SH-SY5Y (cell line): ENCODE results near the gene CACNG4.

Experiments used
- GATA2 ChIP-seq: IDR thresholded peaks from 2 replicates; pipeline ENCODE4 v1.6.1; 2011; ENCODE audit warnings: mild to moderate bottlenecking, low read depth, low read length
- GATA3 ChIP-seq: IDR thresholded peaks from 2 replicates; pipeline ENCODE4 v1.6.1; 2011; ENCODE audit warnings: low read depth, mild to moderate bottlenecking, low read length, moderate library complexity

The CACNG4 gene

GRCh38 chr17:66964930-66965800 is 658 bp downstream of the CACNG4 start:
- no peak for TF ChIP-seq GATA3
- no peak for TF ChIP-seq GATA2

DNA sequence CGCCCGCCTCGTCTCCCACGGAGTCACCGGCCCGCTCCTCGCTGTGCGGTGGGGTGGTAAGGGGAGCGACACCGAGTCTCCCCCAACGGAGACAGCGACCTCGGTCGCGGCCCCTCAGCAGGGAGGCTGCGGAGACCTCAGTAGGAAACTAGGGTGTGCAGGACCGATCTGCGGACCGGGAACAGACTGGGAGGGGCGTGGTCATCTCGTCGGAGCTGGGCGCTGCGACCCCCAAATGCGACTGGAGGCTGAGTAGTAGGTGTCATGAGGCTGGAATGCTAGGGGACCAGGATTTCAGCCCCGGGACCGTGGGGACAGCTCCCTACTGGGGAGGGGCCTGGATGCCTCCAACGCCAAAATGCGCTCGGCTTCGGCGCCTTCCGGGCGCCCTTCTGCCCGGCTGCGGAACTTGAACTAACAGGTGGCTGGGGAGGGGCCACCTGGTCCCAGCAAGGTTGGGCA is 1.3 kb downstream of the CACNG4 start:
- TF ChIP-seq GATA2, result no peak
- no peak for TF ChIP-seq GATA3

DNA sequence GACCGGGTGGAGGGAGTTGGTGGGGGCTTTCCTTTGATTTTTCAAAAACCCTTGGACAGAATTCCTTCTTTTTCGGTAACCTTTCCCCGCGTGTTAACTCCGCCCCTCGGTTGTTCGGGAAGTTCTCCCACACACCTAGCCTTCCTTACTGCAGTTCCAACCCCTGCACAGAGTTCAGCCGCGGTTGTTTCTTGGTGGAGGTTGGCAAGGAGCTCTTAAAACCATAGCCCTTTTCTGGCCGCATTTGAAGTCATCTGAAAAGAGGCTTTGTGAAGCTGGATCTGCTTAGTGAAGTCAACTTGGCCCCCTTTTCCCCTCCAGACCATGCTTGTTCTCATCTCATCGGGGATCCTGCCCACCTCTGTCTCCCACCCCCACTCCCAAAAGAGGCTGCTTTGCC is 1.8 kb downstream of the CACNG4 start:
- TF ChIP-seq GATA3, result no peak
- no peak for TF ChIP-seq GATA2

GRCh38 chr17:66966704-66967418 is 2.4 kb downstream of the CACNG4 start:
- no peak for TF ChIP-seq GATA3
- TF ChIP-seq GATA2, result no peak

DNA sequence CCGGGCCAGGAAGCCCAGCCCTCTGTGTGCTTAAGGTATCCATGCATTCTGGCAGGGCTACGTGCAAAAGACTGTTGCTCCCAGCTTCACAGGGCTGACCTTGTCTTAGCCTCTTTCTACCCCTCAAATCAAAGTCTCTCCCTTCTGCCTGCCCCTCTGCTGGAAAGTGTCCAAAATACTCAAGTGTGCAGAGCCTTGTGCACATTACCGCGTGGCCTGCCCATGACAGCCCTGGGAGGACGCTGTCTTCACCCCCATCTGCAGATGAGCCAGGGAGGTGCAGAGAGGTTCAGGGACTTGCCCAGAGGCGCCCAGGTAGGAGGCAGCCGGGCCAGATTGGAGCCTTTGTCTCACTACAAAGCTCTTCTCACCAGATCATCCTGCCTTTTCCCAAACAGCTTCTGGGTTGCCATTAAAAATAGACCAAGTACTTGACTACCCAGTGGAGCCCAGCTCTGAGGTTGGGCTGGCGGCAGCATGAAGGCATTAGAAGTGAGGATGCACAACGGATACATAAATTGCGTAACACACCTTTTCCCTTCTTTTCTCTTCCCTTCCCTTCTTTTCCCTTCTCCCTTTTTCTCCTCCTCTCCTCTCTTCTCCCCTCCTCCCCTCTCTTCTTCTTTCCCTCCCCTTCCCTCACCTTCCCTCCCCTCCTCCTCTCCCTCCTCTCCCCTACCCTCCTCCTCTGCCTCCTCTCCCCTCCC is 3.5 kb downstream of the CACNG4 start:
- TF ChIP-seq GATA2 (no peak), GATA3 (no peak)

- TF ChIP-seq GATA2 (no peak), GATA3 (no peak)
Observed at GRCh38 chr17:66968916-66969315, 4.4 kb downstream of the CACNG4 start.

DNA sequence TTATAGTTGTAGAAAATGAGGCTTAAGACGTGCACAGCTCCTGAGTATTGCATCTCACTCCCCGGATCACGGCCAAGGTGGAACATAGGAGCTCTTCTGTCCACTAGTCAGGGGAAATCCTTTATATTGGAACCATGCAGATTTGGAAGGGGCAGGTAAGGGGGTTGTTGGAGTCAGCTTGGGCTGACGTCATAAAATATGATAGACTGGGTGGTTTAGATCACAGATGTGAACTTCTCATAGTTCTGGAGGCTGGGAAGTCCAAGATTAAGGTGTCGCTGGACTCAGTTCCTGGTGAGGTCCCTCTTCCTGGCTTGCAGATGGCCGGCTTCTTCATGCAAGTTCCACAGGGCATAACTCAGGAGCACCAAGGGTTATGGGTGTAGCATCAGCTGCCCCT is 5.6 kb downstream of the CACNG4 start:
- no peak for TF ChIP-seq GATA3
- TF ChIP-seq GATA2, result no peak

DNA sequence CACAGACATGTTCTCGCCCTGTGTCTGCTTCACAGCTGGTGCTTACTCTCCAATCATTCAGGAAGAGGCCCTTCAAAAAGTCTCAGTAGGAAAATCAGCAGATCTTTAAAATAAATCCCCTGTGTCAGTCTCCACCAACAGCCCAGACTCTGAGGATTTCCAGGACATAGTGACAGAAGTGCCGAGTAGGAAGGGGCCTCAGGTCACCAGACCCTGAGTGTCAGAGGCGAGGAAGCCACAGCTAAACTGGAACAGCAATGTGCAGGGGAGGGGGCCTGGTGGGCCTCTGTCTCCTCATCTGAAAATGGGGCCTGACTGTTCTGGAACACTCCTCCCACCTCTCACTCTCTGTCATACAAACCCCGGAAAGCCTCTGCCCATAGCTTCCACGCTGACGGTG is 6.3 kb downstream of the CACNG4 start:
- TF ChIP-seq GATA2 (0 out of 2 replicates have a peak, but pooled peaks have one; percentile 35), GATA3 (no peak)

DNA sequence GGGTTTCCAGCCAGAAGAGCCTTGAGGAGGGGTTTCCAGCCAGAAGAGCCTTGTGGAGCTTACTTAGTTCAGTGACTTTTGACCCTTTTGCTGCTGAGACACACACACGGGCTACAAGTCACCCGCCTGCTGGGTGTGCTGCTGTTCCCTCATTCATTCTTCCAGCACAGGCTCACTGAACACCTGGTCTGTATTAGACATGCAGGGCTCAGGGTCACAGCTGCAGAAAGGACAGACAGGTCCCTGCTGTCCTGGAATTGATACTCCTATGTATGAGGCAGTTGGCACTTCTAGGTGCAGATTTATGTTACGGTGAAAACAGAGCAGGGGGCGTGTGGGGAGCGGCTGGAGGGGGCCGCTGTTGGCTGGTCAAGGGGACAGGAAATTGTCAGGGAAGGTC is 6.8 kb downstream of the CACNG4 start:
- TF ChIP-seq GATA2, result no peak
- no peak for TF ChIP-seq GATA3

- TF ChIP-seq GATA3, result no peak
- peak; percentile 96 for TF ChIP-seq GATA2
Observed at GRCh38 chr17:66971730-66972441, 7.4 kb downstream of the CACNG4 start.

GRCh38 chr17:66975188-66975587 is 10.7 kb downstream of the CACNG4 start:
- TF ChIP-seq GATA3 (no peak), GATA2 (no peak)

DNA sequence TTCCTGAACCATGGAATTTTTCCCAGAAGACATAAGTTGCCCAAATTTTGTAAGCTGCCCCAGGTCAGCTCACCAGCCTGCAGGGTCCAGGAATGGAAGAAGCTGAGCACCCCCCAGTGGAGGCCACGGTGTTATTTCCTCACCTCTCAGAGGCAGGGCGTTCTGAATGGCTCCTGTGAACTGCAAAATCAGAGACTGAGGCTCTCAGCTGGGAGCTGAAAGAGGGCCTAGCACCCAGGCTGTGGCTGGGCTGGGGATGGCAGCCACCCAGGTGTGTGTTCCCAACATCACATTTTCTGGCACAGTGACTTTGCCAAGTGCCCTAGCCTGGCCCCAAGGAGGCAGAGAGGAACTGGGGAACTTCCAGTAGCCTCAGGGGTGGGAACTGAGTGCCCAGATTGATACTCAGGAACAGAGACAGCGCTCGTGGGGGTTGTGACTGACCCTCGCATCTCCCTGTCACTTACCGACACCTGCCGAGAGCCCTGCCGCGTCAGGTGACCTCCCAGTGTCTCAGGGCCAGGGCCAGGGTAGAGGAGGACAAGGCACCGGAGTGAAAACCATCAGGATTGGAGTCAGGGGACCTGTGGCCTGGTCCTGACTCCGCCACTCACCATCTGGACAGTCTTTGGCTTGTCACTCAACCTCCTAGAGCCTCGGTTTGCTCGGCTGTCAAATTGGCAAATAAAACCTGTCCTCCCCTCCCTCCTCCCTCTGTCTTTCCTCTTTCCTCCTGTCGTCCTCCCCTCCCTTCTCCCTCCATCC is 11.3 kb downstream of the CACNG4 start:
- no peak for TF ChIP-seq GATA2
- no peak for TF ChIP-seq GATA3

DNA sequence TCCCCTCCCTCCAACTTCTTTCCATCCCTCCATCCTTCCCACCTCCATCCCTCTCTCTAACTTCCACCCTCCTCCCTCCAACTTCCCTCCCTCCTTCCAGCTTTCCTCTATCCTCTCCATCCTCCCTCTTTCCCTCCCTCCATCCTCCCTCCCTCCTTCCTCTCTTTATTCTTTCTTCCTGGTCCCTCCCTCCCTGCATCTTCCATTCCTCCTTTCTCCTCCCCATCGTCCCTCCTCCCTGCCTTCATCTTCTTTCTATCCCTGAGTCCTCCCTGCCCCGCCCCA is 11.8 kb downstream of the CACNG4 start:
- TF ChIP-seq GATA2 (no peak), GATA3 (no peak)
